WTC11 (cell line): Measurements from ENCODE around the gene ZNF74. TPM values are rescaled to one million over a fixed set of nuclear protein-coding genes. Genes with fewer than 3 reads are reported as not detected.
A peak's percentile ranks its signal among the peaks of the same experiment; 100 is the strongest.

Experiments
- CBFB ChIP-seq: sonication (generic); formaldehyde crosslinking; IDR thresholded peaks from 2 replicates; pipeline ENCODE4 v1.8.1; 2022; ENCODE audit warnings: mild to moderate bottlenecking, low read depth, missing genetic modification reagents
- CDX4 ChIP-seq: fragments of 250-450 bp; sonication (Bioruptor Pico); IDR thresholded peaks from 2 replicates; pipeline ENCODE4 v1.9.0; 2021; ENCODE audit warnings: moderate library complexity, mild to moderate bottlenecking, inconsistent platforms, borderline replicate concordance
- E2F4 ChIP-seq: sonication (generic); formaldehyde crosslinking; IDR thresholded peaks from 2 replicates; pipeline ENCODE4 v1.8.1; 2022; ENCODE audit warnings: low read depth, mild to moderate bottlenecking, moderate library complexity, missing genetic modification reagents, borderline replicate concordance
- FOXK1 ChIP-seq: sonication (generic); formaldehyde crosslinking; IDR thresholded peaks from 2 replicates; pipeline ENCODE4 v1.8.0; 2022; ENCODE audit warnings: mild to moderate bottlenecking, moderate library complexity, missing genetic modification reagents
- GRHL2 ChIP-seq: fragments of 250-450 bp; sonication (Bioruptor Pico); IDR thresholded peaks from 2 replicates; pipeline ENCODE4 v1.8.0; 2022; ENCODE audit warnings: mild to moderate bottlenecking, moderate library complexity; ENCODE audit not compliant: insufficient replicate concordance, severe bottlenecking
- HMGXB4 ChIP-seq: sonication (generic); formaldehyde crosslinking; IDR thresholded peaks from 2 replicates; pipeline ENCODE4 v1.8.1; 2023; ENCODE audit warnings: mild to moderate bottlenecking, moderate library complexity, missing genetic modification reagents
- IRF1 ChIP-seq: sonication (generic); formaldehyde crosslinking; IDR thresholded peaks from 2 replicates; pipeline ENCODE4 v1.8.0; 2023; ENCODE audit warnings: missing genetic modification reagents
- KAT7 ChIP-seq: sonication (generic); formaldehyde crosslinking; IDR thresholded peaks from 2 replicates; pipeline ENCODE4 v1.8.1; 2023; ENCODE audit warnings: missing genetic modification reagents, mild to moderate bottlenecking, borderline replicate concordance
- NFE2L1 ChIP-seq: sonication (generic); formaldehyde crosslinking; IDR thresholded peaks from 2 replicates; pipeline ENCODE4 v1.8.1; 2023; ENCODE audit warnings: missing genetic modification reagents
- NR1H2 ChIP-seq: sonication (generic); formaldehyde crosslinking; IDR thresholded peaks from 2 replicates; pipeline ENCODE4 v1.9.0; 2021; ENCODE audit warnings: mild to moderate bottlenecking, moderate library complexity, missing genetic modification reagents
- NR2C2 ChIP-seq: sonication (generic); formaldehyde crosslinking; IDR thresholded peaks from 2 replicates; pipeline ENCODE4 v1.8.0; 2022; ENCODE audit warnings: mild to moderate bottlenecking, missing genetic modification reagents
- NR3C1 ChIP-seq: sonication (generic); formaldehyde crosslinking; conservative IDR thresholded peaks from 2 replicates; pipeline ENCODE4 v1.8.1; 2023; ENCODE audit warnings: low read depth, mild to moderate bottlenecking, missing genetic modification reagents
- OVOL2 ChIP-seq: fragments of 250-450 bp; sonication (Bioruptor Pico); IDR thresholded peaks from 2 replicates; pipeline ENCODE4 v1.9.0; 2021; ENCODE audit warnings: mild to moderate bottlenecking, borderline replicate concordance
- SP1 ChIP-seq: sonication (generic); formaldehyde crosslinking; conservative IDR thresholded peaks from 2 replicates; pipeline ENCODE4 v1.8.1; 2022; ENCODE audit warnings: missing genetic modification reagents
- TEAD1 ChIP-seq: sonication (generic); formaldehyde crosslinking; IDR thresholded peaks from 2 replicates; pipeline ENCODE4 v1.8.0; 2022; ENCODE audit warnings: mild to moderate bottlenecking, missing genetic modification reagents
- ZNF416 ChIP-seq: fragments of 250-450 bp; sonication (Bioruptor Pico); IDR thresholded peaks from 2 replicates; pipeline ENCODE4 v1.9.0; 2021; ENCODE audit warnings: mild to moderate bottlenecking, inconsistent platforms
- ZNF423 ChIP-seq: fragments of 250-450 bp; sonication (Bioruptor Pico); IDR thresholded peaks from 2 replicates; pipeline ENCODE4 v2.1.2; 2022; ENCODE audit warnings: mild to moderate bottlenecking, moderate library complexity
- ZNF512 ChIP-seq: sonication (generic); formaldehyde crosslinking; IDR thresholded peaks from 2 replicates; pipeline ENCODE4 v1.8.1; 2022; ENCODE audit warnings: missing genetic modification reagents, borderline replicate concordance
- total RNA-seq: library from RNA; stranded (reverse); gene quantifications from 3 replicates; pipeline ENCODE4 v1.2.3, GENCODE V29; 2021
- TF ChIP-seq, protein P1 (sequence below): fragments of 250-450 bp; sonication (Bioruptor Pico); IDR thresholded peaks from 2 replicates; pipeline ENCODE4 v1.9.0; 2021; ENCODE audit warnings: mild to moderate bottlenecking, borderline replicate concordance
- TF ChIP-seq, protein P2 (sequence below): sonication (generic); formaldehyde crosslinking; IDR thresholded peaks from 2 replicates; pipeline ENCODE4 v1.8.0; 2022; ENCODE audit warnings: mild to moderate bottlenecking, missing genetic modification reagents
- TF ChIP-seq, protein P3 (sequence below): sonication (generic); formaldehyde crosslinking; IDR thresholded peaks from 2 replicates; pipeline ENCODE4 v1.8.0; 2023; ENCODE audit warnings: missing genetic modification reagents, mild to moderate bottlenecking, borderline replicate concordance

Gene ZNF74
- total RNA-seq, 1 experiment from 2014 or later: 62.8 TPM

DNA sequence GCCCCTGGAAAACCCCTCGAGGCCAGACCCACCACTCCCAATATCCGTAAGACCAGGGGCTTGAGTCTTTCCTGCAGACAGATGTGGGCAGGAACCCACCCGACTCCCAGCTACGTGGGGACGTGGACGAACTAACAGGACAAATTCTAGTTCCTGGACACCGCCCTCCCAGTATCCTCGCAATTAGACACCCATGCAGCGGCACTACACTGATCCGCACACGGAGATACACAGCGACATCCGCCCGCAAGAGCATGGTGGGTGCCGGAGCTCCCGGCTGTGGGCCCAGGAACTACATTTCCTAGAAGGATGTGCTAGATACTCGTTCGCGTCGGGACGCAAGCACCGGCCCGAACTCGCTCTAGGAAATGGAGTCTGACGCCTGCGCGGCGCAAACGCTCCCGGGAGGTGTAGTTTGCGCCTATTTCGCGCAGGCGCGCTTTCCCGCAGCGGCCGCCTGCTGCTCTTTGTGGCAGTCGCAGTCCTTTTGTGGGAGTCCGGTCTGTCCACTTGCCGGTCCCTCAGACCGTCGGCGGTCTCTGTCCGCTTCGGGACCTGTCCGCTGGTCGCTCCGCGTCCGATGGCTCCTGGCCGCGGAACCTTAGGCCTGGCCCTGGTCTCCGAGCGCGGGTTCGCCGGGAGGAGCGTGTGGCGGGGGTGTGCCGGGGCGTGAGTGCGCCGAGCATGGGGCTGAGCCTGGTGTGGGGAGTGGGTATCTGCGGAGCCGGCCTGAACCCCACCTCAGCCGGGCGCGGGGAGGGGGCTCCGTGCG, at the start of gene ZNF74 (continued):
- TF ChIP-seq, protein P1, sequence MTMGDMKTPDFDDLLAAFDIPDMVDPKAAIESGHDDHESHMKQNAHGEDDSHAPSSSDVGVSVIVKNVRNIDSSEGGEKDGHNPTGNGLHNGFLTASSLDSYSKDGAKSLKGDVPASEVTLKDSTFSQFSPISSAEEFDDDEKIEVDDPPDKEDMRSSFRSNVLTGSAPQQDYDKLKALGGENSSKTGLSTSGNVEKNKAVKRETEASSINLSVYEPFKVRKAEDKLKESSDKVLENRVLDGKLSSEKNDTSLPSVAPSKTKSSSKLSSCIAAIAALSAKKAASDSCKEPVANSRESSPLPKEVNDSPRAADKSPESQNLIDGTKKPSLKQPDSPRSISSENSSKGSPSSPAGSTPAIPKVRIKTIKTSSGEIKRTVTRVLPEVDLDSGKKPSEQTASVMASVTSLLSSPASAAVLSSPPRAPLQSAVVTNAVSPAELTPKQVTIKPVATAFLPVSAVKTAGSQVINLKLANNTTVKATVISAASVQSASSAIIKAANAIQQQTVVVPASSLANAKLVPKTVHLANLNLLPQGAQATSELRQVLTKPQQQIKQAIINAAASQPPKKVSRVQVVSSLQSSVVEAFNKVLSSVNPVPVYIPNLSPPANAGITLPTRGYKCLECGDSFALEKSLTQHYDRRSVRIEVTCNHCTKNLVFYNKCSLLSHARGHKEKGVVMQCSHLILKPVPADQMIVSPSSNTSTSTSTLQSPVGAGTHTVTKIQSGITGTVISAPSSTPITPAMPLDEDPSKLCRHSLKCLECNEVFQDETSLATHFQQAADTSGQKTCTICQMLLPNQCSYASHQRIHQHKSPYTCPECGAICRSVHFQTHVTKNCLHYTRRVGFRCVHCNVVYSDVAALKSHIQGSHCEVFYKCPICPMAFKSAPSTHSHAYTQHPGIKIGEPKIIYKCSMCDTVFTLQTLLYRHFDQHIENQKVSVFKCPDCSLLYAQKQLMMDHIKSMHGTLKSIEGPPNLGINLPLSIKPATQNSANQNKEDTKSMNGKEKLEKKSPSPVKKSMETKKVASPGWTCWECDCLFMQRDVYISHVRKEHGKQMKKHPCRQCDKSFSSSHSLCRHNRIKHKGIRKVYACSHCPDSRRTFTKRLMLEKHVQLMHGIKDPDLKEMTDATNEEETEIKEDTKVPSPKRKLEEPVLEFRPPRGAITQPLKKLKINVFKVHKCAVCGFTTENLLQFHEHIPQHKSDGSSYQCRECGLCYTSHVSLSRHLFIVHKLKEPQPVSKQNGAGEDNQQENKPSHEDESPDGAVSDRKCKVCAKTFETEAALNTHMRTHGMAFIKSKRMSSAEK (CRISPR knock-in tag): no peak
- no peak for TF ChIP-seq CBFB (CRISPR knock-in tag)
- no peak for TF ChIP-seq ZNF512 (CRISPR knock-in tag)
- TF ChIP-seq NR1H2 (CRISPR knock-in tag): no peak
- TF ChIP-seq SP1: peak; percentile 62
- no peak for TF ChIP-seq ZNF423 (CRISPR knock-in tag)
- TF ChIP-seq IRF1: no peak
- TF ChIP-seq, protein P2, sequence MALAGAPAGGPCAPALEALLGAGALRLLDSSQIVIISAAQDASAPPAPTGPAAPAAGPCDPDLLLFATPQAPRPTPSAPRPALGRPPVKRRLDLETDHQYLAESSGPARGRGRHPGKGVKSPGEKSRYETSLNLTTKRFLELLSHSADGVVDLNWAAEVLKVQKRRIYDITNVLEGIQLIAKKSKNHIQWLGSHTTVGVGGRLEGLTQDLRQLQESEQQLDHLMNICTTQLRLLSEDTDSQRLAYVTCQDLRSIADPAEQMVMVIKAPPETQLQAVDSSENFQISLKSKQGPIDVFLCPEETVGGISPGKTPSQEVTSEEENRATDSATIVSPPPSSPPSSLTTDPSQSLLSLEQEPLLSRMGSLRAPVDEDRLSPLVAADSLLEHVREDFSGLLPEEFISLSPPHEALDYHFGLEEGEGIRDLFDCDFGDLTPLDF (CRISPR knock-in tag): no peak
- TF ChIP-seq NFE2L1 (CRISPR knock-in tag): no peak
- no peak for TF ChIP-seq NR3C1 (CRISPR knock-in tag)
- TF ChIP-seq E2F4 (CRISPR knock-in tag): no peak
- TF ChIP-seq NR2C2 (CRISPR knock-in tag): no peak
- TF ChIP-seq CDX4 (CRISPR knock-in tag): no peak
- no peak for TF ChIP-seq FOXK1 (CRISPR knock-in tag)
- TF ChIP-seq OVOL2: no peak
- TF ChIP-seq HMGXB4: peak; percentile 43; the same call in 1 of the 2 replicates
- peak; percentile 93; the same call in 1 of the 2 replicates for TF ChIP-seq KAT7 (CRISPR knock-in tag)
- TF ChIP-seq ZNF416 (CRISPR knock-in tag): 0 out of 2 replicates have a peak, but pooled peaks have one; percentile 36
- peak; percentile 85; the same call in 1 of the 2 replicates for TF ChIP-seq TEAD1 (CRISPR knock-in tag)
- TF ChIP-seq, protein P3, sequence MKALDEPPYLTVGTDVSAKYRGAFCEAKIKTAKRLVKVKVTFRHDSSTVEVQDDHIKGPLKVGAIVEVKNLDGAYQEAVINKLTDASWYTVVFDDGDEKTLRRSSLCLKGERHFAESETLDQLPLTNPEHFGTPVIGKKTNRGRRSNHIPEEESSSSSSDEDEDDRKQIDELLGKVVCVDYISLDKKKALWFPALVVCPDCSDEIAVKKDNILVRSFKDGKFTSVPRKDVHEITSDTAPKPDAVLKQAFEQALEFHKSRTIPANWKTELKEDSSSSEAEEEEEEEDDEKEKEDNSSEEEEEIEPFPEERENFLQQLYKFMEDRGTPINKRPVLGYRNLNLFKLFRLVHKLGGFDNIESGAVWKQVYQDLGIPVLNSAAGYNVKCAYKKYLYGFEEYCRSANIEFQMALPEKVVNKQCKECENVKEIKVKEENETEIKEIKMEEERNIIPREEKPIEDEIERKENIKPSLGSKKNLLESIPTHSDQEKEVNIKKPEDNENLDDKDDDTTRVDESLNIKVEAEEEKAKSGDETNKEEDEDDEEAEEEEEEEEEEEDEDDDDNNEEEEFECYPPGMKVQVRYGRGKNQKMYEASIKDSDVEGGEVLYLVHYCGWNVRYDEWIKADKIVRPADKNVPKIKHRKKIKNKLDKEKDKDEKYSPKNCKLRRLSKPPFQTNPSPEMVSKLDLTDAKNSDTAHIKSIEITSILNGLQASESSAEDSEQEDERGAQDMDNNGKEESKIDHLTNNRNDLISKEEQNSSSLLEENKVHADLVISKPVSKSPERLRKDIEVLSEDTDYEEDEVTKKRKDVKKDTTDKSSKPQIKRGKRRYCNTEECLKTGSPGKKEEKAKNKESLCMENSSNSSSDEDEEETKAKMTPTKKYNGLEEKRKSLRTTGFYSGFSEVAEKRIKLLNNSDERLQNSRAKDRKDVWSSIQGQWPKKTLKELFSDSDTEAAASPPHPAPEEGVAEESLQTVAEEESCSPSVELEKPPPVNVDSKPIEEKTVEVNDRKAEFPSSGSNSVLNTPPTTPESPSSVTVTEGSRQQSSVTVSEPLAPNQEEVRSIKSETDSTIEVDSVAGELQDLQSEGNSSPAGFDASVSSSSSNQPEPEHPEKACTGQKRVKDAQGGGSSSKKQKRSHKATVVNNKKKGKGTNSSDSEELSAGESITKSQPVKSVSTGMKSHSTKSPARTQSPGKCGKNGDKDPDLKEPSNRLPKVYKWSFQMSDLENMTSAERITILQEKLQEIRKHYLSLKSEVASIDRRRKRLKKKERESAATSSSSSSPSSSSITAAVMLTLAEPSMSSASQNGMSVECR (CRISPR knock-in tag): peak; percentile 87
- no peak for TF ChIP-seq GRHL2 (CRISPR knock-in tag)
